ENCODE results near the gene ADCY4. TPM values are rescaled to one million over a fixed set of nuclear protein-coding genes. Genes with fewer than 3 reads are reported as not detected.

ADCY4 gene
- total RNA-seq, 1 donor from 2014 or later = 9.9 TPM

DNA sequence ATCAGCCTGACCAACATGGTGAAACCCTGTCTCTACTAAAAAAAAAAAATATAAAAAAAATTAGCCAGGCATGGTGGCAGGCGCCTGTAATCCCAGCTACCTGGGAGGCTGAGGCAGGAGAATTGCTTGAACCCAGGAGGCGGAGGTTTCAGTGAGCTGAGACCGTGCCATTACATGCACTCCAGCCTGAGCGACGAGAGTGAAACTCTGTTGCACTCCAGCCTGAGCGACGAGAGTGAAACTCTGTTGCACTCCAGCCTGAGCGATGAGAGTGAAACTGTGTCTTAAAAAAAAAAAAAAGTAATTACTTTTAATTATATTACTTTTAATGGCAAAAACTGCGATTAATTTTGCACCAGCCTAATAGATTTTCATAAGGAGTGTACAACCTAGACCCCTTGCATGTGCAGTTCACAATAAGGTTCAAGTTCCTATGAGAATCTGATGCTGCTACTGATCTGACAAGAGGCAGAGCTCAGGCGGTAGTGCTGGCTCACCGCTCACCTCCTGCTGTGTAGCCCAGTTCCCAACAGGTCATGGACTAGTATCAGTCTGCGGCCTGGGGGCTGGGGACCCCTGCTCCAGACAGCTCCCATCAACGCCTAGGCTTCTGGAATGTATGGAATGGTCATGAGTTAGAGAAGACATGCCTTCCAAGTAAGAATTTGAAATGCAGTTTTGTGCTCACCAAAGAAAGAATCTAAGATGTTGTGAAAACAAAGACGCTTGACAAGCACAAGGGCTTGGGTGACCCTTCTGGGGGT lies 13.5 kb downstream of the ADCY4 start:
- Histone ChIP-seq H3K4me3 (ENCODE audit: low read length in 3 of 3) (no peak overlapping the region), H3K27ac (ENCODE audit: low read depth, low read length) (no peak overlapping the region)

DNA sequence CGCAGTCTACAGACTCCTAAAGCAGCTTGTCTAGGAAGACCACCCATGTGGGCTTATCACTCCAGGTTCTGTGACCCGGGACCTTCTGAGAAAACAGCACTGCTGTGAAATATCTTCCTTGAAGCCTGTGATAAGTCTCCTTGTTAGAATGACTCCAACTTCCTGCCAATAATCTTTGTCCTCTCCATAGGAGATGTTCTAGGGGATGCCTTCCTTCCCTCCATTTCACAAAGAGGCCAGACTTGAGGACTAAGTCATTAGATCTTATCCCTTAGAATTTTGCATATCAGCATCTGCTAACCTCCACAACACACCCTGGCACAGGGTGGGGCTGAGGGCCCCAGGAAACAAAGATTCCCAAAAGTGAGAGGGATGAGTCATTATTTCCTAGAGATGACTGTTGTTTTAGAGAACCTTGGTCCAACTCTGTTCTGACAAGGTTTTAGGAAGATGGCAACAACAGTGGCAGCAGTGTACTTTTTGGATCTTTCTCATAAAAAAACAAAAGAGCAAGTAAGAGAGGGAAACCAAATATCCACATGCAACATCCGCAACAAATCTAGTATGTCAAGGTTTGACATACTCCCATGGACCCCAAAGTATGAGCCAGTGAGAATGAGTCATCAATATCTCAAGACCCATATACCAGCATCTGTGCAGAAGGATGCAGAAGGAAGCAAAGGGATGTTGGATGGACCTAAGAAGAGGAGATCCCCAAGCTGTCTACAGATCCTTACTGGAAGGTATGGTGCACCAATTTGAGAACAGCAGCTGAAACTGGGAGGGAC lies 17.5 kb downstream of the ADCY4 start:
- H3K9me3 ChIP-seq (ENCODE audit: control insufficient read depth in 3 of 3, low read length in 3 of 3) = peaks cover 0 to 2% (median 0%) of the 10 kb centered on the region in 3 donors
- H3K4me3 ChIP-seq (ENCODE audit: low read length in 3 of 3) = no peak overlapping the region
- peaks cover 24 to 50% (median 46%) of the 10 kb centered on the region in 3 donors for H3K27me3 ChIP-seq (ENCODE audit: control insufficient read depth in 3 of 3, insufficient read depth in 3 of 3, low read length in 3 of 3)
- no peak overlapping the region for H3K9ac ChIP-seq (ENCODE audit: low read depth in 1 of 3, low read length in 3 of 3)
- peaks cover 0 to 3% (median 2%) of the 10 kb centered on the region in 3 donors for H3K36me3 ChIP-seq (ENCODE audit: control insufficient read depth in 3 of 3, insufficient read depth in 3 of 3, low read length in 3 of 3)
- H3K27ac ChIP-seq (ENCODE audit: low read depth, low read length) = no peak overlapping the region
- peaks cover 20 to 41% (median 27%) of the 10 kb centered on the region in 3 donors for H3K4me1 ChIP-seq (ENCODE audit: control insufficient read depth in 3 of 3, insufficient read depth in 3 of 3, low read length in 3 of 3)

More for the DNA sequence above, 13.5 kb downstream of the ADCY4 start:
- Histone ChIP-seq H3K9ac (ENCODE audit: low read depth in 1 of 3, low read length in 3 of 3) (no peak overlapping the region), H3K9me3 (ENCODE audit: control insufficient read depth in 3 of 3, low read length in 3 of 3) (no peaks in the 10 kb centered on the region), H3K27me3 (ENCODE audit: control insufficient read depth in 3 of 3, insufficient read depth in 3 of 3, low read length in 3 of 3) (peaks cover 23 to 32% (median 31%) of the 10 kb centered on the region in 3 donors), H3K36me3 (ENCODE audit: control insufficient read depth in 3 of 3, insufficient read depth in 3 of 3, low read length in 3 of 3) (peaks cover 0 to 8% (median 7%) of the 10 kb centered on the region in 3 donors), H3K4me1 (ENCODE audit: control insufficient read depth in 3 of 3, insufficient read depth in 3 of 3, low read length in 3 of 3) (peaks cover 0 to 4% (median 3%) of the 10 kb centered on the region in 3 donors)

DNA sequence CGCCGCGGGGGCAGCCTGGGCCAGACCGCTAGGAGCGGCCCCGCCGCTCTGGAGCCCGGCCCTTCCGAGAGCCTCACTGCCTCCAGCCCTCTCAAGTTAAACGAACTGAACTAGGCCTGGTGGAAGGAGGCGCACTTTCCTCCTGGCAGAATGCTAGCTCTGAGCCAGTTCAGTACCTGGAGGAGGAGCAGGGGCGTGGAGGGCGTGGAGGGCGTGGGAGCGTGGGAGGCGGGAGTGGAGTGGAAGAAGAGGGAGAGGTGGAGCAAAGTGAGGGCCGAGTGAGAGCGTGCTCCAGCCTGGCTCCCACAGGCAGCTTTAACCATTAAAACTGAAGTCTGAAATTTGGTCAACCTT lies 18.3 kb downstream of the ADCY4 start:
- Histone ChIP-seq H3K36me3 (ENCODE audit: control insufficient read depth in 3 of 3, insufficient read depth in 3 of 3, low read length in 3 of 3) (peaks cover 0 to 3% (median 2%) of the 10 kb centered on the region in 3 donors), H3K4me3 (ENCODE audit: low read length in 3 of 3) (peak overlapping the region in 1 of 3 donors; percentile 58), H3K9ac (ENCODE audit: low read depth in 1 of 3, low read length in 3 of 3) (peak overlapping the region in 1 of 3 donors; percentile 45), H3K27ac (ENCODE audit: low read depth, low read length) (no peak overlapping the region), H3K9me3 (ENCODE audit: control insufficient read depth in 3 of 3, low read length in 3 of 3) (peaks cover 0 to 2% (median 0%) of the 10 kb centered on the region in 3 donors), H3K27me3 (ENCODE audit: control insufficient read depth in 3 of 3, insufficient read depth in 3 of 3, low read length in 3 of 3) (peaks cover 24 to 50% (median 46%) of the 10 kb centered on the region in 3 donors), H3K4me1 (ENCODE audit: control insufficient read depth in 3 of 3, insufficient read depth in 3 of 3, low read length in 3 of 3) (peaks cover 26 to 48% (median 30%) of the 10 kb centered on the region in 3 donors)

DNA sequence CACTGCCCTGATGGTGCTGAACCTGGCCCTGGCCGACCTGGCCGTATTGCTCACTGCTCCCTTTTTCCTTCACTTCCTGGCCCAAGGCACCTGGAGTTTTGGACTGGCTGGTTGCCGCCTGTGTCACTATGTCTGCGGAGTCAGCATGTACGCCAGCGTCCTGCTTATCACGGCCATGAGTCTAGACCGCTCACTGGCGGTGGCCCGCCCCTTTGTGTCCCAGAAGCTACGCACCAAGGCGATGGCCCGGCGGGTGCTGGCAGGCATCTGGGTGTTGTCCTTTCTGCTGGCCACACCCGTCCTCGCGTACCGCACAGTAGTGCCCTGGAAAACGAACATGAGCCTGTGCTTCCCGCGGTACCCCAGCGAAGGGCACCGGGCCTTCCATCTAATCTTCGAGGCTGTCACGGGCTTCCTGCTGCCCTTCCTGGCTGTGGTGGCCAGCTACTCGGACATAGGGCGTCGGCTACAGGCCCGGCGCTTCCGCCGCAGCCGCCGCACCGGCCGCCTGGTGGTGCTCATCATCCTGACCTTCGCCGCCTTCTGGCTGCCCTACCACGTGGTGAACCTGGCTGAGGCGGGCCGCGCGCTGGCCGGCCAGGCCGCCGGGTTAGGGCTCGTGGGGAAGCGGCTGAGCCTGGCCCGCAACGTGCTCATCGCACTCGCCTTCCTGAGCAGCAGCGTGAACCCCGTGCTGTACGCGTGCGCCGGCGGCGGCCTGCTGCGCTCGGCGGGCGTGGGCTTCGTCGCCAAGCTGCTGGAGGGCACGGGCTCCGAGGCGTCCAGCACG lies 18.9 kb downstream of the ADCY4 start:
- peaks cover 0 to 2% (median 0%) of the 10 kb centered on the region in 3 donors for H3K9me3 ChIP-seq (ENCODE audit: control insufficient read depth in 3 of 3, low read length in 3 of 3)
- peaks cover 0 to 3% (median 2%) of the 10 kb centered on the region in 3 donors for H3K36me3 ChIP-seq (ENCODE audit: control insufficient read depth in 3 of 3, insufficient read depth in 3 of 3, low read length in 3 of 3)
- H3K4me3 ChIP-seq (ENCODE audit: low read length in 3 of 3) = peak overlapping the region in 1 of 3 donors; percentile 58
- H3K4me1 ChIP-seq (ENCODE audit: control insufficient read depth in 3 of 3, insufficient read depth in 3 of 3, low read length in 3 of 3) = peaks cover 26 to 53% (median 35%) of the 10 kb centered on the region in 3 donors
- peak overlapping the region; percentile 60 for H3K27ac ChIP-seq (ENCODE audit: low read depth, low read length)
- peaks cover 24 to 50% (median 46%) of the 10 kb centered on the region in 3 donors for H3K27me3 ChIP-seq (ENCODE audit: control insufficient read depth in 3 of 3, insufficient read depth in 3 of 3, low read length in 3 of 3)
- peak overlapping the region in 1 of 3 donors; percentile 45 for H3K9ac ChIP-seq (ENCODE audit: low read depth in 1 of 3, low read length in 3 of 3)

DNA sequence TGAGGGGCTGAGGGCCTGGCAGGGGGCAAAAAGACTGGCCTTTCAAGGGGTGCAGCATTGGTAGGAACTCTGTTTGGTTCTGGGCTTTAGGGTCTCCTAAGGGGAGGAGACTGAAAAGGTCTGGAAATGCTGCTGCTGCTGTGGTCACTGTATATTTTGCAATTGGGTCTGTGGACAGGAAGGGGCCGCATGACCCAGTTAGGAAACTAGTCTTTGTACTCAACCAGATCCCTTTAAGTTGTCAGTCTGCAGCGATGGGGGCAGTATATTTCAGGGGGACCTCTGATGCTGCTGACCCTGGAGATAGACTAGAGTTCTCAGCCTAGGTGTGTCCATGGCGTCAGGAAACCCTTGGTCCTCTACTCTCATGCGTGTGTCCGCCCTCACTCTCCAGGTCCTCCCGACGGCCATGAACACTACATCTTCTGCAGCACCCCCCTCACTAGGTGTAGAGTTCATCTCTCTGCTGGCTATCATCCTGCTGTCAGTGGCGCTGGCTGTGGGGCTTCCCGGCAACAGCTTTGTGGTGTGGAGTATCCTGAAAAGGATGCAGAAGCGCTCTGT lies 19.5 kb downstream of the ADCY4 start:
- Histone ChIP-seq H3K9ac (ENCODE audit: low read depth in 1 of 3, low read length in 3 of 3) (no peak overlapping the region), H3K27me3 (ENCODE audit: control insufficient read depth in 3 of 3, insufficient read depth in 3 of 3, low read length in 3 of 3) (peaks cover 24 to 50% (median 46%) of the 10 kb centered on the region in 3 donors), H3K4me3 (ENCODE audit: low read length in 3 of 3) (no peak overlapping the region), H3K4me1 (ENCODE audit: control insufficient read depth in 3 of 3, insufficient read depth in 3 of 3, low read length in 3 of 3) (peaks cover 31 to 60% (median 40%) of the 10 kb centered on the region in 3 donors), H3K27ac (ENCODE audit: low read depth, low read length) (peak overlapping the region; percentile 60), H3K36me3 (ENCODE audit: control insufficient read depth in 3 of 3, insufficient read depth in 3 of 3, low read length in 3 of 3) (peaks cover 0 to 3% (median 2%) of the 10 kb centered on the region in 3 donors), H3K9me3 (ENCODE audit: control insufficient read depth in 3 of 3, low read length in 3 of 3) (peaks cover 0 to 2% (median 0%) of the 10 kb centered on the region in 3 donors)

DNA sequence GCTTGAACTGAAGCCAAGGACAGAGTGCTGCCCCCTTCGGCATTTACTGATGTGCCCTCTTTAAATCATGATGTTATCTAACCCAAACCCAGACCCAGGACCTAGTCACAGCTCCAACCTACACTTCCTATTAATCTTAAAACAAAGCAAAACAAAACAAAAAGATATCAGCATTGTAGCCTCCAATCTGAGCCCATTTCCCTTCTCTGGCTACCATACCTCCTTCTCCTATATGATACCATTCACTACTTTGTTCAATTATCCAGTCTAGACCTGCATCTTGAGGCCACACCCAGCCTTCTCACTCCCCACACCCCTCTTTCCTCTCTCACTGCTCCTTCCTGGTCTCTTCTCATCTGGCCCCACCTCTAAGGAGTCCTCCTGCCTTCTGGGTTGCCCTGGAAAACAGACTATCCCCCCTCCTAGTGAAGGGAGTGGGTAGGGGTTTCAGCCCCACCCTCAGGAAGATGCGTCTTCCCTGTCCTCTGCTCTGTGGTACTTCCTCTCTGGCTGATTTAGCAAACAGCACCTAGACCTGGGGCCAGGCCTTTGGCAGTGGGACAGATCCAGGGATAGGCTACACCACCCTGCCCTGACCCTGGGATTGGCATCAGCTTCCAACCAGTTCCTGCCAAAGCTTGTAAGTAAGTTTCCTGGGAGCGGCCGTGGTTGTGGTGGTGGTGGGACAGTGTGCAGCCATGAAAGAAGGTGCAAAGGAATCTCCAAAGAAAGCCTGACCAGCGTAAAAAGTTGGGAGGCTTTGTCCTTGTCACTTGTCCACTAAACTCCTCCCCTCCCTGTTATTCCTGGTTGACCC lies 20.3 kb downstream of the ADCY4 start:
- peaks cover 20 to 48% (median 42%) of the 10 kb centered on the region in 3 donors for H3K27me3 ChIP-seq (ENCODE audit: control insufficient read depth in 3 of 3, insufficient read depth in 3 of 3, low read length in 3 of 3)
- no peak overlapping the region for H3K9ac ChIP-seq (ENCODE audit: low read depth in 1 of 3, low read length in 3 of 3)
- no peak overlapping the region for H3K4me3 ChIP-seq (ENCODE audit: low read length in 3 of 3)
- peaks cover 39 to 67% (median 47%) of the 10 kb centered on the region in 3 donors for H3K4me1 ChIP-seq (ENCODE audit: control insufficient read depth in 3 of 3, insufficient read depth in 3 of 3, low read length in 3 of 3)
- peaks cover 0 to 2% (median under 1%) of the 10 kb centered on the region in 3 donors for H3K36me3 ChIP-seq (ENCODE audit: control insufficient read depth in 3 of 3, insufficient read depth in 3 of 3, low read length in 3 of 3)
- H3K9me3 ChIP-seq (ENCODE audit: control insufficient read depth in 3 of 3, low read length in 3 of 3) = peaks cover 0 to 2% (median 0%) of the 10 kb centered on the region in 3 donors
- no peak overlapping the region for H3K27ac ChIP-seq (ENCODE audit: low read depth, low read length)

DNA sequence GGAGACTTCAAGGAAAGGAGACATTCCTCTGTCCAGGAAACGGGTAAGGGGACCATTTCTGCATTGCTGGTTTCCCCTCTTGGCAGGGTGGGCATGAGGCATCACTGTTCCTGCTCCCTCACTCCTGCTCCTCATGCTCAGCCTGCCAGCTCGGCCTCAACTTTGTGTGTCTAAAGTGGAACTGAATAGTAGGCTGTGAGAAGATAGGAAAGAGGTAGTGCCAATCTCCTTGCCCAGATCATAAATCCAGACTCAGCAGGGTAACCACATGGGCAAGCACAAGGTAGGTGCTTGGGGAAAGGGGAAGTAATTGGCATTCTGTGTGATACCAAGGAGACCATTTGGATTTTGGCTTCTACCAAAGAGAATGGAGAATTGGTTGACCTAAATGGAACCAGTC lies 21.0 kb downstream of the ADCY4 start:
- Histone ChIP-seq H3K4me1 (ENCODE audit: control insufficient read depth in 3 of 3, insufficient read depth in 3 of 3, low read length in 3 of 3) (peaks cover 40 to 73% (median 52%) of the 10 kb centered on the region in 3 donors), H3K4me3 (ENCODE audit: low read length in 3 of 3) (no peak overlapping the region), H3K9ac (ENCODE audit: low read depth in 1 of 3, low read length in 3 of 3) (no peak overlapping the region), H3K27me3 (ENCODE audit: control insufficient read depth in 3 of 3, insufficient read depth in 3 of 3, low read length in 3 of 3) (peaks cover 13 to 41% (median 36%) of the 10 kb centered on the region in 3 donors), H3K36me3 (ENCODE audit: control insufficient read depth in 3 of 3, insufficient read depth in 3 of 3, low read length in 3 of 3) (peaks cover 0 to 2% (median 2%) of the 10 kb centered on the region in 3 donors), H3K9me3 (ENCODE audit: control insufficient read depth in 3 of 3, low read length in 3 of 3) (peaks cover 0 to 2% (median 0%) of the 10 kb centered on the region in 3 donors), H3K27ac (ENCODE audit: low read depth, low read length) (no peak overlapping the region)

DNA sequence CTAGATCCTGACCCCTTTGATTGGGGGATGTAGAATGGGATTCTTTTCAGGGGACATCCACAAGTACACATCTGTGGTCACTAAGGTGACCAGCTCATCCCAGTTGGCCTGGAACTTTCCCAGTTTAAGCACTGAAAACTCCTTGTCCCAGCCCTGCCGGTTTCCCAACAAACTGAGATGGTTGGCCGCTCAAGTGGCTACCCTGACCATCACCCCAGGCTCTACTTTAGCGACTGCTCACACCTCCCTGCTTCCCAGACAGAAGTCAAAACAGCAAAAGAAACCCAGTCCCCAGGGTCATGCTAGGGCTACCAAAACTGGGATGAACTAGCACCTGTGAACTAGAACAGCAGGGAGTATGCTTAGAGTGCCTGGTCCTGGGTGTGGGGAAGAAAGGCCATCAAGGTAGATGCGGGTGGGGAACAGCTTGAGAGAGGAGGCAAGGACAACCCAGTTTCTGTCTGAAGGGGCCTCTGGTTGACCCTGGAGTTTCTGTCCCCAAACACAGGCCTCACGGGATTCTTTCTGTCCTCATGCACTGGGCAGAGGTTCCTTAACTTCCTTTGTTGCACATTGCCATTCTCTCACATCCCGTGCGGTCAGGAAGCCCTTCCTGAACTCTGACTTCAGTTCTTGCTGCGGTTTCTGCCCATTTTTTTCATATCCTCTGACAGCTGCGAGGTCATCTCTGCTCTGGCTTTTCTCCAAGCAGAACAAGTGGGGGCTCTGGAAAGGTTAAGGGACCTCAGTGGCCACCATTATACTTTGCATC lies 21.9 kb downstream of the ADCY4 start:
- H3K9ac ChIP-seq (ENCODE audit: low read depth in 1 of 3, low read length in 3 of 3) = no peak overlapping the region

More for the DNA sequence above, 21.9 kb downstream of the ADCY4 start:
- no peak overlapping the region for H3K4me3 ChIP-seq (ENCODE audit: low read length in 3 of 3)
- H3K27me3 ChIP-seq (ENCODE audit: control insufficient read depth in 3 of 3, insufficient read depth in 3 of 3, low read length in 3 of 3) = peaks cover 5 to 33% (median 27%) of the 10 kb centered on the region in 3 donors
- peaks cover 0 to 2% (median 0%) of the 10 kb centered on the region in 3 donors for H3K9me3 ChIP-seq (ENCODE audit: control insufficient read depth in 3 of 3, low read length in 3 of 3)
- peaks cover 40 to 77% (median 52%) of the 10 kb centered on the region in 3 donors for H3K4me1 ChIP-seq (ENCODE audit: control insufficient read depth in 3 of 3, insufficient read depth in 3 of 3, low read length in 3 of 3)
- peak overlapping the region; percentile 69 for H3K27ac ChIP-seq (ENCODE audit: low read depth, low read length)
- peaks cover 0 to 5% (median 4%) of the 10 kb centered on the region in 3 donors for H3K36me3 ChIP-seq (ENCODE audit: control insufficient read depth in 3 of 3, insufficient read depth in 3 of 3, low read length in 3 of 3)
